Measurements from ENCODE around the gene OGT. TPM values are rescaled to one million over a fixed set of nuclear protein-coding genes. Genes with fewer than 3 reads are reported as not detected.

OGT gene
- total RNA-seq, 1 donor from 2014 or later: 138 TPM

DNA sequence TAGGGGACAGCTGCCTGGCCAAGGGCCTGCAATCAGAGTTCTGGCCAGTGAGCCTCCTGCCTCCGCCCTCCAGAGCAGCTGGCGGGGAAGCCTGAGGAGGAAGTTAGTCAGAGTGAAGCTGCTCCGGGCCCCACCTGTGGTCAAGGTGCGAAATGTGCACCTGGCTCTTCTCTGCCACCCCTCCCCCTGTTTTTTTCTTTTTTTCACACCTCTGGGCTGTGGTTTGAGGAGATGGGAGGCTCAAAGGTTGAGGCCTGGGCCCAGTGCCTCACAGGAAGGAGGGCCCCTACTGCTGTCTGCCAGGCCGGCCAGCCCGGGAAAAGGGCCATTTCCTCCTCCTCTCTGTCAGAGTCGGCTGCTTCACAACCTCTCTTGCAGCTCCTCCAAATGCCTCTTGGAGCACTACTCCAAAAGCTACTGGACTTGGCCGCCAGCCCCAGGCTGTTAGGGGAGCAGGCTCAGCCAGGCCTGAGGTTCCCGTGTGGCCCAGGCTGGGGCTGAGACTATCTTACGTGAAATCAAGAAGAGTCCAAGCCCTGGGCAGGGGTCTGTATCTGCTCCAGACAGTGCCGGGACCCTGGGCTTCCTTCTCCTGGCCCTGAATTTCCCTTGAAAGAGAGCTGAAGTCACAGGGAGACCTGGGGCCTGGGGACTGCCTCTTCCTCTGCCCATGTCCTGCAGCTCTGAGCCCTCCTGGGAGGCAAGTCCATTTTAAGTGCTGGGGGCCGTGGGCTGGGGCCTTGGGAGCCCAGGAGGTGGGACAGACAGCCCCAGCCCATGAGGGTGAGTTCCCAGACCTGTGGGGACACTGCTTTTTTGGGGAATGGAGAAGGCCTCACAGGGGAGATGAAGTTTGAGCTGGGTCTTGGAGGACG, 89.9 kb downstream of the OGT start:
- DNase-seq (ENCODE audit: low spot score): no peak
- Mint-ChIP-seq H3K4me3 (ENCODE audit: unreplicated experiment) (no peak overlapping the region), H3K4me1 (ENCODE audit: low read depth) (peaks cover 7% of the 10 kb centered on the region), H3K9me3 (ENCODE audit: low read depth) (no peaks in the 10 kb centered on the region), H3K27me3 (ENCODE audit: low read depth) (no peaks in the 10 kb centered on the region), H3K36me3 (ENCODE audit: low read depth) (no peaks in the 10 kb centered on the region), H3K27ac (ENCODE audit: unreplicated experiment) (peak overlapping the region; percentile 74)
- TF ChIP-seq, protein P1, sequence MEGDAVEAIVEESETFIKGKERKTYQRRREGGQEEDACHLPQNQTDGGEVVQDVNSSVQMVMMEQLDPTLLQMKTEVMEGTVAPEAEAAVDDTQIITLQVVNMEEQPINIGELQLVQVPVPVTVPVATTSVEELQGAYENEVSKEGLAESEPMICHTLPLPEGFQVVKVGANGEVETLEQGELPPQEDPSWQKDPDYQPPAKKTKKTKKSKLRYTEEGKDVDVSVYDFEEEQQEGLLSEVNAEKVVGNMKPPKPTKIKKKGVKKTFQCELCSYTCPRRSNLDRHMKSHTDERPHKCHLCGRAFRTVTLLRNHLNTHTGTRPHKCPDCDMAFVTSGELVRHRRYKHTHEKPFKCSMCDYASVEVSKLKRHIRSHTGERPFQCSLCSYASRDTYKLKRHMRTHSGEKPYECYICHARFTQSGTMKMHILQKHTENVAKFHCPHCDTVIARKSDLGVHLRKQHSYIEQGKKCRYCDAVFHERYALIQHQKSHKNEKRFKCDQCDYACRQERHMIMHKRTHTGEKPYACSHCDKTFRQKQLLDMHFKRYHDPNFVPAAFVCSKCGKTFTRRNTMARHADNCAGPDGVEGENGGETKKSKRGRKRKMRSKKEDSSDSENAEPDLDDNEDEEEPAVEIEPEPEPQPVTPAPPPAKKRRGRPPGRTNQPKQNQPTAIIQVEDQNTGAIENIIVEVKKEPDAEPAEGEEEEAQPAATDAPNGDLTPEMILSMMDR (IDR thresholded peaks at IDR 0.05): peak; percentile 44

DNA sequence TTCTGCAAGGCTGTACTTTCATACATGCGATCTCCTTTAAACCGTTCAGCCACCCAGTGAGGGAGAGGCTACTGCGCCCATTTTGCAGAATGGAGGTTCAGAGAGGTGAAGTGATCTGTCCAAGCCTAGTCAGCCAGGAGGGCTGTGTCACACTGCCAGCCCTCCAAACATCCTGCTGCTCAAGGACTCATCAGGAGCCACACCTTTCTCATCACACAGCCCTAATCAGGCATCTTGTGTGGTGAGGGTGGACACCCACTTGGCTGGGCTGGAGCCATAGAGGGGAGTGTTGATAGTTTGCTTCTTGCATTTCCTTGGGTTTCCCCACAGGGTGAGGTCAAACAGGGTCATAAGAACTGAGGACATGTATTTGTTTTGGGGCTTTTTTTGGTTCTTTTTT, 90.8 kb downstream of the OGT start:
- H3K27ac Mint-ChIP-seq (ENCODE audit: unreplicated experiment): no peak overlapping the region
- H3K36me3 Mint-ChIP-seq (ENCODE audit: low read depth): no peaks in the 10 kb centered on the region
- H3K9me3 Mint-ChIP-seq (ENCODE audit: low read depth): peaks cover under 1% of the 10 kb centered on the region
- H3K4me3 Mint-ChIP-seq (ENCODE audit: unreplicated experiment): no peak overlapping the region
- H3K27me3 Mint-ChIP-seq (ENCODE audit: low read depth): no peaks in the 10 kb centered on the region
- peaks cover 7% of the 10 kb centered on the region for H3K4me1 Mint-ChIP-seq (ENCODE audit: low read depth)
- TF ChIP-seq, protein P1 (IDR thresholded peaks at IDR 0.05): no peak
- no peak for DNase-seq (ENCODE audit: low spot score)

GRCh38 chrX:71625471-71625870, 92.6 kb downstream of the OGT start:
- no peaks in the 10 kb centered on the region for H3K36me3 Mint-ChIP-seq (ENCODE audit: low read depth)
- peaks cover 7% of the 10 kb centered on the region for H3K4me1 Mint-ChIP-seq (ENCODE audit: low read depth)
- TF ChIP-seq, protein P1 (IDR thresholded peaks at IDR 0.05): no peak
- no peak for DNase-seq (ENCODE audit: low spot score)
- no peak overlapping the region for H3K27ac Mint-ChIP-seq (ENCODE audit: unreplicated experiment)
- peaks cover 2% of the 10 kb centered on the region for H3K9me3 Mint-ChIP-seq (ENCODE audit: low read depth)
- no peaks in the 10 kb centered on the region for H3K27me3 Mint-ChIP-seq (ENCODE audit: low read depth)
- no peak overlapping the region for H3K4me3 Mint-ChIP-seq (ENCODE audit: unreplicated experiment)

Other genes starting within 250 kb of the OGT start
- 319 to 354 TPM (median 341 TPM) in 3 replicates for gene NONO, start 249.5 kb upstream of the OGT start, total RNA-seq
- 2.1 to 3.2 TPM (median 2.5 TPM) in 3 replicates for gene ITGB1BP2, start 231.4 kb upstream of the OGT start, total RNA-seq
- 26.4 to 31.3 TPM (median 27.9 TPM) in 3 replicates for gene TAF1, start 166.7 kb upstream of the OGT start, total RNA-seq
- 3.1 to 4.2 TPM (median 3.2 TPM) in 3 replicates for gene GCNA, start 45.3 kb downstream of the OGT start, total RNA-seq
- gene CXCR3, start 85.4 kb downstream of the OGT start, total RNA-seq: not detected in 3 replicates
- not detected in 3 replicates for gene CXorf49, start 185.2 kb downstream of the OGT start, total RNA-seq
- gene CXorf49B, start 230.2 kb downstream of the OGT start, total RNA-seq: not detected in 3 replicates

All from chondrocyte (in vitro differentiated cells).